ENCODE data around the gene GRPEL1. TPM values are rescaled to one million over a fixed set of nuclear protein-coding genes. Genes with fewer than 3 reads are reported as not detected.

GRPEL1 gene
- total and polyA plus RNA-seq, 2 of the 4 experiments (the other 2 are of a cell fraction), result 33.0 to 33.9 TPM

DNA sequence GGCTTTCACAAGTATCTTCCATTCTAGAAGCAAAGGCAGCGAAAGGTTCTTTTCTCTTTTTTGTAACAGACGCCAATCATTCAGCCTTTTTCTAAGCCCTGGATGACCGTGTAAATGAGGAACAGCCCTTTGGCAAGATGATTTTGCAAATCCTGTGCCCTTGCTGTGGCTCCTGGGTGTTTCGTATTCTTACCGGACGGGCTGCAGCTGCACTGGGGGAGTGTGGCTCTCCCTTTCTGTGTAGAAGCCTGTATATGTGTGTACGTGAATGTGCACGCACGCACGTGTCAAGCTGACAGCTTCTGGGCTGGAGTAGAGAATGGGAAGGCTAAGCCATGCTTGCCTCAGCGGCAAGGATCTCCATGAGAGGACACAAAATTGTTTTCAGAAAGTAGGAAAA, 8.2 kb downstream of the GRPEL1 start:
- Histone ChIP-seq H3K36me3 (ENCODE audit: control insufficient read depth, insufficient read depth, low read length) (peaks cover 58% of the 10 kb centered on the region), H3K4me2 (ENCODE audit: low read depth, low read length) (no peak overlapping the region), H2BK15ac (ENCODE audit: low read depth, low read length) (no peak overlapping the region), H3K79me1 (ENCODE audit: low read depth in 1 of 2, low read length in 2 of 2) (peaks cover 36 to 54% of the 10 kb centered on the region in 2 experiments), H3K4me1 (ENCODE audit: control insufficient read depth, insufficient read depth, low read length) (no peaks in the 10 kb centered on the region), H3K27me3 (ENCODE audit: control insufficient read depth, insufficient read depth, low read length) (no peaks in the 10 kb centered on the region), H3K9me1 (ENCODE audit: insufficient read depth, low read length) (peaks cover 5% of the 10 kb centered on the region), H2AK5ac (ENCODE audit: low read depth, low read length) (no peak overlapping the region), H3K27ac (ENCODE audit: insufficient read depth, low read length) (no peak overlapping the region), H3K14ac (replicated peaks; ENCODE audit: low read depth, low read length) (no peak overlapping the region), H2AFZ (replicated peaks; ENCODE audit: low read length, poor library complexity) (no peak overlapping the region), H2AK9ac (replicated peaks; ENCODE audit: low read depth, low read length, poor library complexity) (no peak overlapping the region), H4K20me1 (ENCODE audit: insufficient read depth, low read length) (peaks cover 9% of the 10 kb centered on the region), H3K9ac (ENCODE audit: low read depth, low read length) (no peak overlapping the region), H3K4me3 (ENCODE audit: insufficient read depth, low read depth, low read length) (no peak overlapping the region), H3K56ac (ENCODE audit: extremely low read depth, insufficient read depth, low read length) (no peak overlapping the region), H2BK5ac (ENCODE audit: low read depth, low read length, poor library complexity, severe bottlenecking) (no peak overlapping the region), H3K9me3 (ENCODE audit: control insufficient read depth, insufficient read depth, low read length) (no peaks in the 10 kb centered on the region), H3K4ac (ENCODE audit: low read depth, low read length) (no peak overlapping the region), H2BK20ac (ENCODE audit: low read depth, low read length) (no peak overlapping the region), H3K23ac (ENCODE audit: low read depth, low read length) (no peak overlapping the region), H3K18ac (ENCODE audit: low read depth, low read length) (no peak overlapping the region), H2BK120ac (ENCODE audit: low read depth, low read length) (no peak overlapping the region), H4K8ac (ENCODE audit: low read depth in 2 of 2, low read length in 2 of 2) (no peak overlapping the region), H4K91ac (ENCODE audit: insufficient read depth, low read depth, low read length) (no peak overlapping the region), H4K5ac (ENCODE audit: low read depth, low read length) (no peak overlapping the region)
- intact Hi-C loops (cut with micrococcal nuclease), result no loop called here
- POLR2A ChIA-PET (ENCODE audit: unreplicated experiment), result no interaction called here
- in situ Hi-C loops (cut with MboI; ENCODE audit: low sequenced_read_pairs), result no loop called here
- no peak for ATAC-seq (ENCODE audit: low read depth)
- 93% methylated on average over 3 of the region's 11 CpGs; no CpG with 5 or more reads in 1 of the 2 experiments for WGBS, 2 experiments (ENCODE audit: extremely low coverage in 2 of 2, insufficient read length in 1 of 2)
- TF ChIP-seq MXI1 (IDR thresholded peaks at IDR 0.05; ENCODE audit: borderline replicate concordance, low read depth, low read length) (no peak), NFE2L2 (IDR thresholded peaks at IDR 0.05; ENCODE audit: low read depth, low read length) (no peak), USF2 (IDR thresholded peaks at IDR 0.05; ENCODE audit: low read depth, low read length) (no peak), RCOR1 (IDR thresholded peaks at IDR 0.05; ENCODE audit: insufficient replicate concordance, low read length) (no peak)
- TF ChIP-seq, protein P1, sequence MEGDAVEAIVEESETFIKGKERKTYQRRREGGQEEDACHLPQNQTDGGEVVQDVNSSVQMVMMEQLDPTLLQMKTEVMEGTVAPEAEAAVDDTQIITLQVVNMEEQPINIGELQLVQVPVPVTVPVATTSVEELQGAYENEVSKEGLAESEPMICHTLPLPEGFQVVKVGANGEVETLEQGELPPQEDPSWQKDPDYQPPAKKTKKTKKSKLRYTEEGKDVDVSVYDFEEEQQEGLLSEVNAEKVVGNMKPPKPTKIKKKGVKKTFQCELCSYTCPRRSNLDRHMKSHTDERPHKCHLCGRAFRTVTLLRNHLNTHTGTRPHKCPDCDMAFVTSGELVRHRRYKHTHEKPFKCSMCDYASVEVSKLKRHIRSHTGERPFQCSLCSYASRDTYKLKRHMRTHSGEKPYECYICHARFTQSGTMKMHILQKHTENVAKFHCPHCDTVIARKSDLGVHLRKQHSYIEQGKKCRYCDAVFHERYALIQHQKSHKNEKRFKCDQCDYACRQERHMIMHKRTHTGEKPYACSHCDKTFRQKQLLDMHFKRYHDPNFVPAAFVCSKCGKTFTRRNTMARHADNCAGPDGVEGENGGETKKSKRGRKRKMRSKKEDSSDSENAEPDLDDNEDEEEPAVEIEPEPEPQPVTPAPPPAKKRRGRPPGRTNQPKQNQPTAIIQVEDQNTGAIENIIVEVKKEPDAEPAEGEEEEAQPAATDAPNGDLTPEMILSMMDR (conservative IDR thresholded peaks at IDR 0.05; ENCODE audit: low read depth, low read length), result no peak
- dilution Hi-C loops (cut with HindIII; ENCODE audit: low sequenced_read_pairs, unreplicated experiment), result no loop called here
- CTCF ChIA-PET, result no interaction called here
- DNase-seq, result no peak
- no TSS peak for BruUV-seq (replicated peaks)

Data from IMR-90 (cell line).